GM13976 (cell line): Measurements from ENCODE around the gene FBXO42.

ENCODE experiments used
- DNase-seq: peaks from one replicate; pipeline ENCODE4 v3.0.0; 2012; ENCODE audit warnings: low spot score
- in situ Hi-C: fragments of 300-500 bp; cut with MboI; formaldehyde crosslinking; loops from one replicate; pipeline ENCODE4 v1.12.0; 2022; ENCODE audit warnings: low sequenced_read_pairs, mixed read lengths, inconsistent platforms; ENCODE audit not compliant: unreplicated experiment
- TF ChIP-seq, protein P1 (sequence below): IDR thresholded peaks from 2 replicates; pipeline ENCODE4 v1.5.1; 2012; ENCODE audit warnings: borderline replicate concordance, mild to moderate bottlenecking; ENCODE audit not compliant: insufficient read depth; ENCODE audit errors: extremely low read depth, missing control alignments, control extremely low read depth

The FBXO42 gene

GRCh38 chr1:16292739-16293138 is 59.5 kb downstream of the FBXO42 start:
- no peak for DNase-seq
- TF ChIP-seq, protein P1, sequence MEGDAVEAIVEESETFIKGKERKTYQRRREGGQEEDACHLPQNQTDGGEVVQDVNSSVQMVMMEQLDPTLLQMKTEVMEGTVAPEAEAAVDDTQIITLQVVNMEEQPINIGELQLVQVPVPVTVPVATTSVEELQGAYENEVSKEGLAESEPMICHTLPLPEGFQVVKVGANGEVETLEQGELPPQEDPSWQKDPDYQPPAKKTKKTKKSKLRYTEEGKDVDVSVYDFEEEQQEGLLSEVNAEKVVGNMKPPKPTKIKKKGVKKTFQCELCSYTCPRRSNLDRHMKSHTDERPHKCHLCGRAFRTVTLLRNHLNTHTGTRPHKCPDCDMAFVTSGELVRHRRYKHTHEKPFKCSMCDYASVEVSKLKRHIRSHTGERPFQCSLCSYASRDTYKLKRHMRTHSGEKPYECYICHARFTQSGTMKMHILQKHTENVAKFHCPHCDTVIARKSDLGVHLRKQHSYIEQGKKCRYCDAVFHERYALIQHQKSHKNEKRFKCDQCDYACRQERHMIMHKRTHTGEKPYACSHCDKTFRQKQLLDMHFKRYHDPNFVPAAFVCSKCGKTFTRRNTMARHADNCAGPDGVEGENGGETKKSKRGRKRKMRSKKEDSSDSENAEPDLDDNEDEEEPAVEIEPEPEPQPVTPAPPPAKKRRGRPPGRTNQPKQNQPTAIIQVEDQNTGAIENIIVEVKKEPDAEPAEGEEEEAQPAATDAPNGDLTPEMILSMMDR: no peak
- in situ Hi-C loops: loop anchor here (10.0 kb wide), 1 partner anchor 62 kb away; the partner anchor contains the start of gene FBXO42

DNA sequence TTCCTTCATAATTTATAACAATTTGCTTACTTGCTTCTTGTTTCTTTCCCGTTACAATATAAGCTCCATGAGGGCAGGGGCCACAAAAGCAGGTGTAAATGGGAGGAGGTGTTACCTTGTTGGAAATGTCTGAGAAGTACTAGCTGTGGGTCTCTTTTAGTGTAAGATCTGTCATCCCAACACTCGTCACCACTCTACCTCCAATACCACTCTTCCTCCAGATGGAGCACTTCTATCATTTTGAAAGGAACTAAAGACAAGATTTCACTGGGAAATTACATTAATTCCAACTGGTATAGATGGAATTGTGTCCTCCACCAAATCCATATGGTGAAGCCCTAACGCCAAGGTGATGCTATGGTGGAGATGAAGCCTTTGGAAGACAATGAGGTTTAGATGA is 62.3 kb downstream of the FBXO42 start:
- TF ChIP-seq, protein P1: no peak
- DNase-seq: no peak
- in situ Hi-C loops: loop anchor here (10.0 kb wide), 1 partner anchor 65 kb away; the partner anchor contains the start of gene FBXO42

DNA sequence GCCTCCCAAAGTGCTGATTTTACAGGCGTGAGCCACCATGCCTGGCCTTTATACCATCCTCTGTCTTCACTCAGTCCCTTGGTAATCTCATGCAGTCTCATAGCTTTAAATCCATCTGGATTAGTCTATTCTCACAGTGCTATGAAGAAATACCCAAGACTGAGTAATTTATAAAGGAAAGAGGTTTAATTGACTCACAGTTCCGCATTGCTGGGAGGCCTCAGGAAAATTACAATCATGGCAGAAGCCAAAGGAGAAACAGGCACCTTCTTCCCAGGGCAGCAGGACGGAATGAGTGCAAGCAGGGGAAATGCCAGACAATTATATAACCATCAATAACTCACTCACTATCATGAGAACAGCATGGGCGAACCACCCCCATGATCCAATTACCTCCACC is 66.2 kb downstream of the FBXO42 start:
- DNase-seq: no peak
- in situ Hi-C loops: no loop called here
- TF ChIP-seq, protein P1: no peak

- DNase-seq: no peak
- in situ Hi-C loops: no loop called here
- TF ChIP-seq, protein P1: no peak
These were observed 70.5 kb downstream of the FBXO42 start for GRCh38 chr1:16281765-16282164.

GRCh38 chr1:16279186-16279585 is 73.1 kb downstream of the FBXO42 start:
- no peak for DNase-seq
- TF ChIP-seq, protein P1: no peak
- in situ Hi-C loops: no loop called here

GRCh38 chr1:16276302-16277030 is 75.8 kb downstream of the FBXO42 start:
- DNase-seq: no peak
- in situ Hi-C loops: no loop called here
- TF ChIP-seq, protein P1: no peak

DNA sequence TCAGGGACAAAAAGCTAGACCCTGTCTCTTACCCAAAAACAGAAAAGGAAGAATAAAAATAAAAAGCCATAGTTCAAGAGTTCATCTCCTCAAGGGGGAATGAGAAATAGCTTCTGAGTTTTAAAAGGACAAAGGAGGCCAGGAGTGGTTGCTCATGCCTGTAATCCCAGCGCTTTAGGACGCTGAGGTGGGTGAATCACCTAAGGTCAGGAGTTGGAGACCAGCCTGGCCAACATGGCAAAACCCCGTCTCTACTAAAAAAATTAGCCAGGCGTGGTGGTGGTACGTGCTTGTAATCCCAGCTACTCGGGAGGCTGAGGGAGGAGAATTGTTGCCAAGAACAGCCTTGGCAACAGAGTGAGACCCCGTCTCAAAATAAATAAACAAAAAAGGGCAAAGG is 76.7 kb downstream of the FBXO42 start:
- TF ChIP-seq, protein P1: no peak
- in situ Hi-C loops: no loop called here
- DNase-seq: no peak
